ENCODE measurements around the gene PLA2G12A. TPM values are rescaled to one million over a fixed set of nuclear protein-coding genes. Genes with fewer than 3 reads are reported as not detected.

PLA2G12A gene
- total RNA-seq, 2 experiments from 2014 or later, result 14.4 to 14.6 TPM

DNA sequence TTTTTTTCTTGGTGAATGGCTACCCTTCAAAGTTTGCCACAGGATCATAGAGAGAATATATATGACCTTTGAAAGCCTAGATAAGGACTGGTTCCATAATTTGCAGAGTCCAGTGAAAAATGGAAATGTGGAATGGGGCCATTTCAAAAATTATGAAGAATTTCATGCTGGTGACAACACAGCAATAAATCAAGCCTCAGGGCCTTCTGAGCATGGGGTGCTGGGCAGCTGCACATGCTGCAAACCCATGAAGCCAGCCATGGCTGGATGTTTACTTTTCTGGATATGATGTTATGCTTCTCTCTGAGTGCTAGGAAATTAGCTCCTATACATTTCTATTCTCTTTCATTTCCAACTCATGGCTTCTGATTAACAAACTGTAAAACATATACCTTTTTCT, 16.0 kb upstream of the PLA2G12A start:
- ATAC-seq, result no peak
- H3K4me3 Mint-ChIP-seq, result no peak overlapping the region
- DNase-seq, result no peak
- H3K27me3 Mint-ChIP-seq, result peaks cover 19% of the 10 kb centered on the region
- CTCF ChIA-PET, result no interaction called here
- H3K9me3 Mint-ChIP-seq (ENCODE audit: low read depth), result no peaks in the 10 kb centered on the region
- no peak overlapping the region for H3K27ac Mint-ChIP-seq
- H3K4me1 Mint-ChIP-seq, result no peaks in the 10 kb centered on the region
- no peaks in the 10 kb centered on the region for H3K36me3 Mint-ChIP-seq

DNA sequence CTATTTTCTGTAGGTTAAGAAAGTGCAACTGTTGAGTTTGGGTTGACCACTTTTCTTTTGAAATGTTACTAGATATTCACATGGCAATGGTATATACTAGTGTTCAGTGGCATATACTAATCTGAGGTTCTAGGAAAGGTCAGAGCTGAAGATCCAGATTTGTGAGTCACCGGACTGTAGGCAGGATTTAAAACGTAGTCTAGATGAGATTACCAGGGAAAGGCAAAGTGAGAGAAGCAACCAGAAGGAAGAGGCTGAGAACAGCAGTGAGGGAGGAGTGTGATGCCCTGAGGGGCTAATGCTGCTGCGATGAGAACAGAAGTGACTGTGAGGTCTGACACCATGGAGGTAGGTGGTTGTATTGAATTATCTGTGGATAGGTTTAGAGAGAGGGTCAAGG, 9.7 kb upstream of the PLA2G12A start:
- DNase-seq, result no peak
- Mint-ChIP-seq H3K36me3 (no peaks in the 10 kb centered on the region), H3K9me3 (ENCODE audit: low read depth) (no peaks in the 10 kb centered on the region), H3K27me3 (peaks cover 16% of the 10 kb centered on the region), H3K27ac (no peak overlapping the region), H3K4me3 (no peak overlapping the region), H3K4me1 (no peaks in the 10 kb centered on the region)
- CTCF ChIA-PET, result interaction anchor here (0.5 to 1.2 kb wide), 2 partner anchors 10 to 15 kb away, joined by 3 read pairs; no protein-coding TSS in a partner anchor
- no peak for ATAC-seq

DNA sequence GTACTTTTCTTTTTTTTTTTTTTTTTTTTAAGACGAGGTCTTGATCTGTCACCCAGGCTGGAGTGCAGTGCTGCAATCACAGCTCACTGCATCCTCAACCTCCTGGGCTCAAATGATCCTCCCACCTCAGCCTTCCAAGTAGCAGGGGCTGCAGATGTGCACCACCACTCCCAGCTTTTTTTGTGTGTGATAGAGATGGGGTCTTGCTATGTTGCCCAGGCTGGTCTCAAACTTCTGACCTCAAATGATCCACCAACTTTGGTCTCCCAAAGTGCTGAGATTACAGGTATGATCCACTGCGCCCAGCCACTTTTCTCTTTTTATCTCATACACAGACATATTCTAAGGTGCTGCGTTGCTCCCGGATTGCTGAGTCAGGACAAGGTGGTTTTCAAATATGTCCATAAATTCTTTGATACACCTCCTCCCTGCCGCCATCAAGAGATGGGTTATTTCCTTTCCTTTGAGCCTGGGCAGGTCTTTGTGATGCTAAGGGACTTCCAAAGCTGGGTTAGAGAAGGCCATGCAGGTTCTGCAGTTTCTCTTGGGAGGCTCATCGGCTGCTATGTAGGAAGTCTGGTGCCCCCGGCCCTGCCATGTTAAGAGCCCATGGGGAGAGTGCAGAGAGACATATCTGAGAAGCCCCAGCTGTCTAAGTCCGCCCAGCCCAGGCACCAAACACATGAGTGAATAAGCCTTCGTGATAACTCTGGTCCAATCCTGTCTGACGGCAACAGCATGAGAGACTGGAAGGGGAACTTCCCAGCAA, 8.4 kb upstream of the PLA2G12A start:
- no peak for DNase-seq
- CTCF ChIA-PET, result no interaction called here
- Mint-ChIP-seq H3K36me3 (no peaks in the 10 kb centered on the region), H3K27me3 (peaks cover 12% of the 10 kb centered on the region), H3K4me3 (no peak overlapping the region), H3K9me3 (ENCODE audit: low read depth) (no peaks in the 10 kb centered on the region), H3K27ac (no peak overlapping the region), H3K4me1 (no peaks in the 10 kb centered on the region)
- ATAC-seq, result no peak

DNA sequence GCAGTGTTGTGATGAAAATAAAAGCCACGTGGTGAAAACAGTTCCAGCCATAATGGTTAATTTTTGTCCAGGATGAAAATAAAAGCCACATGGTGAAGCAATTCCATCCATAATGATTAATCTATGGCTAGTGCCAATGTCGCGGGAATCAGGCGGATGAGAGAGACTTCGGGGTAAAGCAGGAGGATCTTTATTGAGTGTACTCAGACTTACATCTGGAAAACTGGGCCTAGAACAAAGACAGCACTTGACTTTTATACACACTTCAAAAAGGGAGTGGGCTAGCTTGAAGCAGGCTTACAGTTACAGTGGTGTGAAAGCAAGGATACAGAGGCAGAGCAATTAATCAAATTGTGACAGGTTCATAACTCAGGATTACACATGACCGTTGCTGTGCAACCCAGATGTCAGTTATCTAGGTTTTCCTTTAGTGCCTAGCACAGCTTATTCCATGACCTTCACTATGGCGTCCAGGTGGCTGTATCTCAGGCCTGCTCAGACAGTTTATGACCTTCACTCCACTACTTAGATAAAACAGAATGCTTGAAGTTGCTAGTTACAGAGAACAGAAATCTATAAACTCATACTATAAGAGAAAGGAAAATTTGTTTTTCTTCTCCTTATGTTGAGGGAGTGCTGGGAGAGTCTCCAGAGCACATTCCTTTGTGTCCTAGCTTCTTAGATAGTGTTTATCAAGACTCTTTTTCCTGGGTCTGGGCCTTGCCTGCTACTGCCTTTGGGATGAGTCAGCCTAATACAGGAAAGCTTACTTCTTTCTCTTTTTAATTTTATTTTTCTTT, 5.9 kb upstream of the PLA2G12A start:
- H3K36me3 Mint-ChIP-seq, result no peaks in the 10 kb centered on the region
- DNase-seq (no peak), ATAC-seq (no peak)
- CTCF ChIA-PET, result no interaction called here
- no peak overlapping the region for H3K27ac Mint-ChIP-seq
- no peaks in the 10 kb centered on the region for H3K9me3 Mint-ChIP-seq (ENCODE audit: low read depth)
- H3K4me3 Mint-ChIP-seq, result no peak overlapping the region
- peaks cover 2% of the 10 kb centered on the region for H3K4me1 Mint-ChIP-seq
- peaks cover 7% of the 10 kb centered on the region for H3K27me3 Mint-ChIP-seq

DNA sequence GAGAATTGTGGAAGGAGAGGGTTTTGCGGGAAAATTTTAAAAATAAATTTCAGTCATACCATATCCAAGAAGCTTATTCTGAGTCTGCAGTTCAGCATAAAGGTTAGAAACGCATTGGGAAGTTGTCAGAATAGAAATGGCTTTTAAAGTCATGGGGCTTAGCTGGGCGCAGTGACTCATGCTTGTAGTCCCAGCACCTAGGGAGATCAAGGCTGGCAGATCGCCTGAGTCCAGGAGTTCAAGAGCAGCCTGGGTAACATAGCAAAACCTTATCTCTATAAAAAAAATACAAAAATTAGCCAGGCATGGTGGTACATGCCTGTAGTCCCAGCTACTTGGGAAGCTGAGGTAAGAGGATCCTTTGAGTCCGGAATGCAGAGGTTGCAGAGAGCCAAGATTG, 3.9 kb upstream of the PLA2G12A start:
- peaks cover 3% of the 10 kb centered on the region for H3K27me3 Mint-ChIP-seq
- DNase-seq (no peak), ATAC-seq (no peak)
- H3K36me3 Mint-ChIP-seq, result no peaks in the 10 kb centered on the region
- H3K4me1 Mint-ChIP-seq, result peaks cover 11% of the 10 kb centered on the region
- H3K4me3 Mint-ChIP-seq, result no peak overlapping the region
- CTCF ChIA-PET, result interaction anchor here (1.3 kb wide), 1 partner anchor 31 kb away, joined by 3 read pairs; the partner anchor contains the start of gene CASP6
- H3K27ac Mint-ChIP-seq, result no peak overlapping the region
- H3K9me3 Mint-ChIP-seq (ENCODE audit: low read depth), result no peaks in the 10 kb centered on the region

DNA sequence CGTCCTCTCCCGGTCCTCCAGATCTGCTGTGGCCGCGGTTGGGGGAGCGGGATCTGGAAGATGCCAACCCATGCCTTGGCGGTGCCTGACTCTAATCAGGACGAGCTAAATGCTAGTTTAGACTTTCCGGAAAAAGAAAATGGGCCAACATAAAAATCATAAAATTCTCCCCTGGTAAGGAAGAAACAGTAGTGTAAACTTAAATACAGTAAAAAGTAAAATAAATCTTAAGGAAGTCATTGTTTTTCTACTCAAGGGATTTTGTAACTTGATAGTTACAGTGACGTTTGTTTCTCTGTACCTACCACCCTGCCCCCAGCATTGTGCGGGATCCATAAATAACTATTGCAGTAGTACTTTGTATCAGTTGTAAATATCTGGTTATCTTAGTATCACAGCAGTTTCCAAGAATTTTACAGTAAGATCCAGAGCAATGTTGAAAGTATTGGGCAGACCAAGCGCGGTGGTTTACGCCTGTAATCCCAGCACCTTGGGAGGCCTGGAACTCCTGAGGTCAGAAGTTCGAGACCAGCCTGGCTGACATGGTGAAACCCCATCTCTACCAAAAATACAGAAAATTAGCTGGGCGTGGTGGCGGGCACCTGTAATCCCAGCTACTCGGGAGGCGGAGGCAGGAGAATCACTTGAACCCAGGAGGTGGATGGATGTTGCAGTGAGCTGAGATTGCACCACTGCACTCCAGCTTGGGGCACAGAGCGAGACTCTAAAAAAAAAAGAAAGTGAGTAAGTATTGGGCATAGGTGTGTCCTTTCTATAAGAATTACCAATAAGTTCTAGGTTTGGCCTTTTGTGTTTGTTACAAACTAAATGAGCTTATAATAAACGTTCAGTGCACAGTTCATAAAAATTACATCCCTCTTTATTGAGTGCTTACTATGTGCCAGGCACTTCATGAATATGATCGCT, 1.0 kb upstream of the PLA2G12A start:
- H3K9me3 Mint-ChIP-seq (ENCODE audit: low read depth), result no peaks in the 10 kb centered on the region
- CTCF ChIA-PET, result interaction anchor here (0.8 to 4.2 kb wide), 6 partner anchors 12 to 298 kb away, joined by 3 to 24 read pairs (median 4); partner anchors contain the start of genes CASP6 and SEC24B
- H3K4me3 Mint-ChIP-seq, result peak overlapping the region; percentile 87
- DNase-seq (no peak), ATAC-seq (no peak)
- peak overlapping the region; percentile 83 for H3K27ac Mint-ChIP-seq
- H3K4me1 Mint-ChIP-seq, result peaks cover 18% of the 10 kb centered on the region
- H3K27me3 Mint-ChIP-seq, result no peaks in the 10 kb centered on the region
- H3K36me3 Mint-ChIP-seq, result peaks cover 10% of the 10 kb centered on the region

DNA sequence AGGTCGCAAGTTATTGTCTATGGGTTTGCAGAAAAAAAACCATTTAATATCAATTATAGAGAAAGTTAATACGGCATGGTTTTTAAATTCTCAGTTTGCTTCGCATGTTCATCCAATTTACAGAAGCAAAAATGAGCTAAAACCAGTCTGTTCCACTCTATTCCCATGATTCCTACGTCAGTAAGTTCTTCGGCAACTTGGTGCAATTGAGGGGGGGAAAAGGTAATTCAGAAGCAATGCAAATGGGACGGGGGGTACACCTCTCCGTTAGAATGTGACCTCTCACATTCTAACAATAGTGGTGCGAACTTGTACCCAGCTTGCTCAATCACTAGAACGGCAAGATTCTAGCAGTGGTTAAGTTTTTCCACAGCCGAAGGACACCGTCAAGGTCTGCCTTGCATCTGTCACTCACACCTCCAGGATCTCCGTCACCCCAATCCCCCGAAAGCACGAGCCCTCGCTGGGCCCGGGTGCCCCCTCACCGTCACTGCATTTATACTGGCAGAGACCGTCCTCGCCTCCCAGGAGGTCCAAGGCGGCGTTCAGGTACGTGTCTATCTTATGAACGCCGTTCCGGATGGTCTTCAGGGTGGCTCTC, 653 bp downstream of the PLA2G12A start:
- peaks cover 18% of the 10 kb centered on the region for H3K4me1 Mint-ChIP-seq
- no peaks in the 10 kb centered on the region for H3K9me3 Mint-ChIP-seq (ENCODE audit: low read depth)
- H3K27ac Mint-ChIP-seq, result peak overlapping the region; percentile 71
- H3K4me3 Mint-ChIP-seq, result peak overlapping the region; percentile 87
- no peak for ATAC-seq
- CTCF ChIA-PET, result interaction anchor here (1.0 to 4.2 kb wide), 4 partner anchors 11 to 296 kb away, joined by 3 to 24 read pairs (median 8); partner anchors contain the start of genes CASP6 and SEC24B
- H3K27me3 Mint-ChIP-seq, result no peaks in the 10 kb centered on the region
- no peak for DNase-seq
- peaks cover 15% of the 10 kb centered on the region for H3K36me3 Mint-ChIP-seq

DNA sequence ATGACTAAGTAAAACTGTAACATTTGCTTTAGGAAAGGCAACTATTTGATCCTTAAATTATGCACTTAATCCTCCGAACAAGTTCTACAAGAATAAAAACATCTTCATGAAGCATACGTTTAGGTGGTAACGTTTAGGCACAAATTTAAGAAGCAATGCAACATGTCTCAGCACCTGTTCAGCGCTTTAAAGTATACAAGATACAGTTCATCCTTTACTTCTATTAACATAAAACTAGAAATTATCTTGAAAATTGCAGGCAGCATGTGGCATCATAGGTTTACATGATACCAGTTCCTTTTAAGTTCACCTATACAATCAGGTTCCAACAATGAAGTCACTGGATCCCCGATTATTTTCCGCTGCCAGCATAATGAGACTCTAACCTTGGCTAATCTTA, 1.5 kb downstream of the PLA2G12A start:
- H3K36me3 Mint-ChIP-seq, result peaks cover 17% of the 10 kb centered on the region
- peaks cover 18% of the 10 kb centered on the region for H3K4me1 Mint-ChIP-seq
- no peaks in the 10 kb centered on the region for H3K9me3 Mint-ChIP-seq (ENCODE audit: low read depth)
- H3K4me3 Mint-ChIP-seq, result no peak overlapping the region
- no peak overlapping the region for H3K27ac Mint-ChIP-seq
- ATAC-seq (no peak), DNase-seq (no peak)
- CTCF ChIA-PET, result interaction anchor here (2.8 to 4.2 kb wide), 2 partner anchors 26 to 295 kb away, joined by 12 to 24 read pairs; partner anchors contain the start of genes CASP6 and SEC24B
- H3K27me3 Mint-ChIP-seq, result no peaks in the 10 kb centered on the region

DNA sequence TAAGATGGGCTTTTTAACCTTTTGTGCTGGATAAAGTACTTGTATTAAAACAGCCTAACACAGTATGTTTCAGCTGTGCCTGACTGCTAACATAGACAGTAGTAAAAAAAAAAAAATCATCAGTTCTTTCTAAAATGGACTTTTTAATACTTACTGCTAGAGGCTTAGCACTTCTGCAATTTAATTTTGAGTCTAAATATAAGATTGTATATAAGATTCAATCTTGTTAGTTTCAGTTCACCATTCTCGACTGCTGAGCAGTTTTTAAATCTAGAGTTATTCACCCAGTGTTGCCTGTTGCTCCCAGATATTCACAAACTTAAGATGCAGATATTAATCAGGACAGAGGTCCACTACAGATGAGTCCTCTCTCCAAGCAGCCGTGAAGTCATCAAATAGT, 6.8 kb downstream of the PLA2G12A start:
- peaks cover 4% of the 10 kb centered on the region for H3K4me1 Mint-ChIP-seq
- ATAC-seq (no peak), DNase-seq (no peak)
- peaks cover 27% of the 10 kb centered on the region for H3K36me3 Mint-ChIP-seq
- CTCF ChIA-PET, result no interaction called here
- H3K4me3 Mint-ChIP-seq, result no peak overlapping the region
- H3K9me3 Mint-ChIP-seq (ENCODE audit: low read depth), result no peaks in the 10 kb centered on the region
- no peaks in the 10 kb centered on the region for H3K27me3 Mint-ChIP-seq
- no peak overlapping the region for H3K27ac Mint-ChIP-seq

DNA sequence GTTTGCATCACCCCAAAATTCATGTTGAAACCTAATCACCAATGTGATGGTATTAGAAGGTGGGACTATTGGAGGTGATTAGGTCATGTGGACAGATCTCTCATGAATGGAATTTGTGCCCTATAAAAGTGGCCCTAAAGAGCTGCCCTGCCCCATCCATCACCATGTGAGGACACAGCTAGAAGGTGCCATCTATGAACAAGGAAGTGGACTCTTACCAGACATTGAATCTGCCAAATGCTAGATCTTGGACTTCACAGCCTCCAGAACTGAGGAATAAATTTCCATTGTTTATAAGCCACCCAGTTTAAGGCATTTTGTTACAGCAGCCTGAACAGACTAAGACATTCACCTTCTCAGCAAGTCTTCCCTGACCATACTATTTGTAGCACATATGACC, 7.5 kb downstream of the PLA2G12A start:
- Mint-ChIP-seq H3K9me3 (ENCODE audit: low read depth) (no peaks in the 10 kb centered on the region), H3K27ac (no peak overlapping the region), H3K36me3 (peaks cover 25% of the 10 kb centered on the region), H3K4me1 (no peaks in the 10 kb centered on the region), H3K27me3 (no peaks in the 10 kb centered on the region), H3K4me3 (no peak overlapping the region)
- no peak for ATAC-seq
- CTCF ChIA-PET, result no interaction called here
- no peak for DNase-seq

DNA sequence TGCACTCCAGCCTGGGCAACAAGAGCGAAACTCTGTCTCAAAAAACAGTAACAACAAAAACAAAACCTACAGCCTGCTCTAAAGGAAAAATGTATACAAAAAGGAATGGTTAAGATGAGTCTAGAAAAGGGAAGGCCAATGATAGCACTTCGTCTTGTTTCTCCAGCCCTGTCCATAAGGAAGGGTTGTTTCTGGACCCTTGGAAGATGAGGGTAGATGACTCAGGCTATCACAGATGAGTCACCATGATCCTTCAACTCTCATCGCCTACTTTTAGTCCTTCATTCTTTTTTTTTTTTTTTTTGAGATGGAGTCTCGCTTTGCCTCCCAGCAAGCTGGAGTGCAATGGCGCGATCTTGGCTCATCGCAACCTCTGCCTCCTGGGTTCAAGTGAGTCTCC, 8.8 kb downstream of the PLA2G12A start:
- peaks cover 30% of the 10 kb centered on the region for H3K36me3 Mint-ChIP-seq
- DNase-seq, result no peak
- no peaks in the 10 kb centered on the region for H3K4me1 Mint-ChIP-seq
- H3K27me3 Mint-ChIP-seq, result no peaks in the 10 kb centered on the region
- H3K9me3 Mint-ChIP-seq (ENCODE audit: low read depth), result no peaks in the 10 kb centered on the region
- H3K4me3 Mint-ChIP-seq, result no peak overlapping the region
- no peak overlapping the region for H3K27ac Mint-ChIP-seq
- CTCF ChIA-PET, result no interaction called here
- no peak for ATAC-seq

DNA sequence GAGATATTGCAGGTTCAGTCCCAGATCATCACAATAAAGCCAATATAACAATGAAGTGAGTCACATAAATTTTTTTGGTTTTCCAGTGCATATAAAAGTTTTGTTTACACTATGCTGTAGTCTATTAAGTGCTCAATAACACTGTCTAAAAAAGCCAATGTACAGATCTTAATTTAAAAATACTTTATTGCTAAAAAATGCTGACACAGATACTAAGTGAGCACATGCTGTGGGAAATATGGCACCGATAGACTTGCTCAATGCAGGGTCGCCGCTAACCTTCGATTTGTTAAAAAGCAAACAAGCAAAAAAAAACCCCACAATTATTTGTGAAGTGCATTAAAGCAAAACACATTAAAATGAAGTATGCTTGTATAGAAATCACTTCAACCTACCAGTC, 10.3 kb downstream of the PLA2G12A start:
- ATAC-seq, result no peak
- H3K27ac Mint-ChIP-seq, result no peak overlapping the region
- CTCF ChIA-PET, result no interaction called here
- no peaks in the 10 kb centered on the region for H3K9me3 Mint-ChIP-seq (ENCODE audit: low read depth)
- no peaks in the 10 kb centered on the region for H3K4me1 Mint-ChIP-seq
- no peaks in the 10 kb centered on the region for H3K27me3 Mint-ChIP-seq
- peaks cover 27% of the 10 kb centered on the region for H3K36me3 Mint-ChIP-seq
- no peak overlapping the region for H3K4me3 Mint-ChIP-seq
- DNase-seq, result no peak

DNA sequence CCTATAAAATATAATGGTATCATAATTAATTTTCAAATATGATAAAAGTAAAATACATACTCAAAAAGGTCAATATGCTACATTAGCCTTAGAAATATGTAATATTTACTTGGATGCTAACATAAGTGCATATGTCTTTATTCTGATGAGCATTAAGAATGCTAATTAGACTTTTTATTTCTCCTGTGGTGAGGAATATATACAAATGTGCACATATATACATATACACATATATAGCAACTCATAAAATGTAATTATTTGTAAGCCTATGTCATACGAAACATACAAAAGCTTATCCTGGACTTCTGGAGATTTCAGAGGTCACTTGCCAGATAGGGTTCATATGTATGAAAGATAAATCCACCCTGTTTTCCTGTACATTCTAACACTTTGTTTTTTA, 11.1 kb downstream of the PLA2G12A start:
- no peaks in the 10 kb centered on the region for H3K27me3 Mint-ChIP-seq
- CTCF ChIA-PET, result no interaction called here
- H3K27ac Mint-ChIP-seq, result no peak overlapping the region
- DNase-seq (no peak), ATAC-seq (no peak)
- H3K9me3 Mint-ChIP-seq (ENCODE audit: low read depth), result no peaks in the 10 kb centered on the region
- no peaks in the 10 kb centered on the region for H3K4me1 Mint-ChIP-seq
- H3K36me3 Mint-ChIP-seq, result peaks cover 24% of the 10 kb centered on the region
- no peak overlapping the region for H3K4me3 Mint-ChIP-seq
